ENCODE measurements around the gene TMPRSS11F.

Gene TMPRSS11F

DNA sequence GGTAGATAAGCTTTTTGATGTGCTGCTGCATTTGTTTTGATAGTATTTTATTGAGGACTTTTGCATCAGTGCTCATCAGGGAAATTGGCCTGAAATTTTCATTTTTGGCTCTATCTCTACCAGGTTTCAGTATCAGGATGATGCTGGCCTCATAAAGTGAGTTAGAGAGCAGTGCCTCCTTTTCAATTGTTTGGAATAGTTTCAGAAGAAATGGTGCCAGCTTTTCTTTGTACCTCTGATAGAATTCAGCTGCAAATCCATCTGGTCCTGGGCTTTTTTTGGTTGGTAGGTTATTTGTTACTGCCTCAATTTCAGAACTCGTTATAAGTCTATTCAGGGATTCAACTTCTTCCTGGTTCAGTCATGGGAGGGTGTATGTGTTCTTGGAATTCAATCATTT is 15.6 kb upstream of the TMPRSS11F start:
- in situ Hi-C loops (cut with MboI; ENCODE audit: low sequenced_read_pairs, unreplicated experiment): no loop called here
- TF ChIP-seq, protein P1, sequence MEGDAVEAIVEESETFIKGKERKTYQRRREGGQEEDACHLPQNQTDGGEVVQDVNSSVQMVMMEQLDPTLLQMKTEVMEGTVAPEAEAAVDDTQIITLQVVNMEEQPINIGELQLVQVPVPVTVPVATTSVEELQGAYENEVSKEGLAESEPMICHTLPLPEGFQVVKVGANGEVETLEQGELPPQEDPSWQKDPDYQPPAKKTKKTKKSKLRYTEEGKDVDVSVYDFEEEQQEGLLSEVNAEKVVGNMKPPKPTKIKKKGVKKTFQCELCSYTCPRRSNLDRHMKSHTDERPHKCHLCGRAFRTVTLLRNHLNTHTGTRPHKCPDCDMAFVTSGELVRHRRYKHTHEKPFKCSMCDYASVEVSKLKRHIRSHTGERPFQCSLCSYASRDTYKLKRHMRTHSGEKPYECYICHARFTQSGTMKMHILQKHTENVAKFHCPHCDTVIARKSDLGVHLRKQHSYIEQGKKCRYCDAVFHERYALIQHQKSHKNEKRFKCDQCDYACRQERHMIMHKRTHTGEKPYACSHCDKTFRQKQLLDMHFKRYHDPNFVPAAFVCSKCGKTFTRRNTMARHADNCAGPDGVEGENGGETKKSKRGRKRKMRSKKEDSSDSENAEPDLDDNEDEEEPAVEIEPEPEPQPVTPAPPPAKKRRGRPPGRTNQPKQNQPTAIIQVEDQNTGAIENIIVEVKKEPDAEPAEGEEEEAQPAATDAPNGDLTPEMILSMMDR (IDR thresholded peaks at IDR 0.05; ENCODE audit: borderline replicate concordance, control extremely low read depth, extremely low read depth, insufficient read depth, missing control alignments): no peak
- DNase-seq (ENCODE audit: low spot score): no peak

DNA sequence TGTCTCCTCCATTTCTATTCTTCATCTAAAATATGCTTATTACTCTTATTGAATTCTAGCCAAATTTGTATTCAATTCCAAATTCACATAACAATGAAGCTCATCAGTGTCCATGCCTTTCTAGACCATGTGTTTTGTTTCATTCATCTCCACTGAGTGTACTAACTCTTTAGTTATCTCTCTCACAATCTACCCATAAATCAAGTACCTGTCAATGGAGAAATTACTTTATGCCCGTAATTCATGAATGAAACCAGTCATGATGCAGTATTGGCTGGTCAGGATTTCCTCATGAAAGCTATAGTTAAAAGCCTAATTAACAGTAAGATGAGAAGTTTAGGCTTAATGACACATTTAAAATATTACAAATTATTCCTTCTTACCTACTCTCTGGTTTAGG is 12.2 kb upstream of the TMPRSS11F start:
- TF ChIP-seq, protein P1 (IDR thresholded peaks at IDR 0.05; ENCODE audit: borderline replicate concordance, control extremely low read depth, extremely low read depth, insufficient read depth, missing control alignments): no peak
- no peak for DNase-seq (ENCODE audit: low spot score)
- in situ Hi-C loops (cut with MboI; ENCODE audit: low sequenced_read_pairs, unreplicated experiment): no loop called here

DNA sequence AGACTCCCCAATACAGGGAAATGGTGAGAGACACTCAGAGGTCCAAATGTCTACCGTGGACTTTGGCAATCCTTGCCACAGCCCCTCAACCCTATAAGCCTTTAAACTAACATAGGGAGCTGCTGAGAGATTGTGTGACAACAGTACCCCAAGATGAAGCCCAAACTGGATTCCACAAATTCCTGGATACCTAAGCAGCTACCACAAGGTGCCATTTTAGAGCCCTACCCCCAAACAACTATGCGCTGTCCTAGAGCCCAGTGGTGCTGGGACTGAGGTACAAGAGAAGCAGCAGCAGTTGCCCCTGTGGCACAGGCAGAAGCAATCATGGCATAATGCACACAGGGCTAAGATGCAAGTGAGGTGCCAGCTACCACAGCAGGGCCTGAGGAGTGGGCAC is 2.7 kb upstream of the TMPRSS11F start:
- TF ChIP-seq, protein P1 (IDR thresholded peaks at IDR 0.05; ENCODE audit: borderline replicate concordance, control extremely low read depth, extremely low read depth, insufficient read depth, missing control alignments): no peak
- in situ Hi-C loops (cut with MboI; ENCODE audit: low sequenced_read_pairs, unreplicated experiment): no loop called here
- DNase-seq (ENCODE audit: low spot score): no peak

DNA sequence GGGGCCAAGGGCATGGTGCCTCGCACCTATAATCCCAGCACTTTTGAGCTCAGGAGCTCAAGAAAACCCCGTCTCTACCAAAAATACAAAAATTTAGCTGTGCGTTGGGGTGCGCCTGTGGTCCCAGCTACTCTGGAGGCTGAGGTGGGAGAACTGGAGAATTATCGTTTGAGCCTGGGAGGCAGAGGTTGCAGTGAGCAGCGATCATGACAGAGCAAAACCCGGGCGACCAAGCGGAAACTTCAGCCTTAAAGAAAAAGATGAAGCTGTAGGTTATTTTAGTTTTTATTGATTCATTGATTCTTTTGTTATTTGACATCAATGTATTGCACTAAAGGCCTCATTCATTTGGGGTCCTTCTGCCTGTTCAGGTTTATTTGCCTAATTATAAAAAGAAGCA is 5.4 kb downstream of the TMPRSS11F start:
- TF ChIP-seq, protein P1 (IDR thresholded peaks at IDR 0.05; ENCODE audit: borderline replicate concordance, control extremely low read depth, extremely low read depth, insufficient read depth, missing control alignments): no peak
- DNase-seq (ENCODE audit: low spot score): no peak
- in situ Hi-C loops (cut with MboI; ENCODE audit: low sequenced_read_pairs, unreplicated experiment): no loop called here

DNA sequence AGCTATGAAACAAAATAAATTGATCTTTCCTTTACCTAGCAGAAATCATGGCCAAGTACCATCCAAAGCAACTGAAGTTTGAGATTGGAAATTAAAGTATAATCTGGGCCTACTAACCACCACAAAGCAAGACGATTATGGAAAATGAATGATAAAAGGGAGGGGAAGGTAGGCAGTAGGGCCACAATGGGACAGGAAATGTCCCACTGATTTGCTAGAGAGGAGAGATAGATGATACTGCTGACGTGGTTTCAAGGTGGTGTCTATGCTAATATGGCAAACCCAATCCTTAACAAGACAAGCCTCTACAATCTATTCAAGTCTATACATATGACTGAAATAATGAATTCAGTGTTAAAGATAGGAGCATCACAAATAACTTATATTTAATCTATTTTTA is 6.1 kb downstream of the TMPRSS11F start:
- TF ChIP-seq, protein P1 (IDR thresholded peaks at IDR 0.05; ENCODE audit: borderline replicate concordance, control extremely low read depth, extremely low read depth, insufficient read depth, missing control alignments): no peak
- in situ Hi-C loops (cut with MboI; ENCODE audit: low sequenced_read_pairs, unreplicated experiment): no loop called here
- no peak for DNase-seq (ENCODE audit: low spot score)

DNA sequence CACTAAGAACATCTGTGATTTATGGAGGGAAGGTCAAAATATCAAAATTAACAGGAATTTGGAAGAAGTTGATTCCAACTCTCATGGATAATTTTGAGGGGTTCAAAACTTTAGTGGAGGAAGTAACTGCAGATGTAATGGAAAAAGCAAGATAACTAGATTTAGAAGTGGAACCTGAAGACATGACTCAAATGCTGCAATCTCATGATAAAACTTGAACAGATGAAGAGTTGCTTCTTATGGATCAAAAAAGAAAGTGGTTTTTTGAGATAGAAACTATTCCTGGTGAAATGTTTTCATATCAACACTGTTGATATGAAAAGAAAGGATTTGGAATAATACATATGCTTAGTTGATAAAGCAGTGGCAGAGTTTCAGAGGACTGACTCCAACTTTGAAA is 9.7 kb downstream of the TMPRSS11F start:
- TF ChIP-seq, protein P1 (IDR thresholded peaks at IDR 0.05; ENCODE audit: borderline replicate concordance, control extremely low read depth, extremely low read depth, insufficient read depth, missing control alignments): no peak
- in situ Hi-C loops (cut with MboI; ENCODE audit: low sequenced_read_pairs, unreplicated experiment): no loop called here
- no peak for DNase-seq (ENCODE audit: low spot score)

DNA sequence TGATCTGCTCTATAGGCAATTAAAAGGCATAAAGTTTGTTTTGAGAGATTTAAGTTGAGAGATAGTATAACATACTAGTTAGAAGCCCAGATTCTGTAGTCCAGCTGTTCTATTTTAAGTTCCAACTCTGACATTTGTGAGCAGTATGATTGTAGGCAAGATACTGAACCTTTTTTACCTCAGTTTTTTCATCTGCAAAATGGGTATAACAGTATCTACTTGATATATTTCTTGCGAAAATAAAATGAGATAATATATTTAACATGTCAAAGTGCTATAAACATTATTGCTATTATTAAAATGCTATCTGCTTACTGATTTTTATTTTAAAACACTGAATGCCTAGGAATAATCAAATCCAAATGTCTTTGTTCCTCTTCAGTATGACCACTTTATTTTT is 19.2 kb downstream of the TMPRSS11F start:
- in situ Hi-C loops (cut with MboI; ENCODE audit: low sequenced_read_pairs, unreplicated experiment): no loop called here
- DNase-seq (ENCODE audit: low spot score): no peak

More for the DNA sequence above, 19.2 kb downstream of the TMPRSS11F start:
- TF ChIP-seq, protein P1 (IDR thresholded peaks at IDR 0.05; ENCODE audit: borderline replicate concordance, control extremely low read depth, extremely low read depth, insufficient read depth, missing control alignments): no peak

Data from GM13976 (cell line).